ENCODE results near the gene EEF1B2. TPM values are rescaled to one million over a fixed set of nuclear protein-coding genes. Genes with fewer than 3 reads are reported as not detected.

Gene EEF1B2
- total and polyA plus RNA-seq, 7 donors: 227 to 1,024 (median 646) TPM

GRCh38 chr2:206208900-206209299 is 49.2 kb downstream of the EEF1B2 start:
- no peak for DNase-seq
- no peak overlapping the region for H3K27ac ChIP-seq
- H3K4me1 ChIP-seq: peaks cover 0 to 10% (median 4%) of the 10 kb centered on the region in 4 donors
- TF ChIP-seq POLR2AphosphoS5 (IDR thresholded peaks at IDR 0.05): no peak
- WGBS, 2 donors: 91 to 92% methylated on average over 7 of the region's 7 CpGs
- H3K27me3 ChIP-seq: no peaks in the 10 kb centered on the region
- H3K36me3 ChIP-seq: no peaks in the 10 kb centered on the region
- no peak overlapping the region for H3K4me3 ChIP-seq
- intact Hi-C loops (cut with DNase I): no loop called here
- H3K9me3 ChIP-seq: no peaks in the 10 kb centered on the region

- intact Hi-C loops (cut with DNase I): no loop called here
- no peaks in the 10 kb centered on the region for H3K9me3 ChIP-seq
- WGBS, 2 donors: 69 to 86% methylated on average over 2 of the region's 2 CpGs
- H3K27ac ChIP-seq: no peak overlapping the region
- no peaks in the 10 kb centered on the region for H3K27me3 ChIP-seq
- H3K4me1 ChIP-seq: peaks cover 0 to 10% (median 4%) of the 10 kb centered on the region in 4 donors
- TF ChIP-seq POLR2AphosphoS5 (IDR thresholded peaks at IDR 0.05) (no peak), POLR2A (IDR thresholded peaks at IDR 0.05) (no peak), CTCF (IDR thresholded peaks at IDR 0.05) (no peak), EP300 (IDR thresholded peaks at IDR 0.05) (no peak)
- no peaks in the 10 kb centered on the region for H3K36me3 ChIP-seq
- DNase-seq: no peak
- no peak overlapping the region for H3K4me3 ChIP-seq
These were observed 52.1 kb downstream of the EEF1B2 start for GRCh38 chr2:206211657-206212255.

Small RNA genes within 50 kb of the gene (small RNA-seq; reads per million reads assigned to genes)
- 0 reads per million in 3 donors for gene RF00134
- 0 reads per million in 3 donors for gene RF02271
- gene SNORA41: 0 reads per million in 3 donors
- gene SNORD51: 0 to 0.07 (median 0) reads per million in 3 donors

Other genes with a start within 250 kb of the EEF1B2 start
- gene INO80D, start 73.7 kb upstream of the EEF1B2 start, total RNA-seq: 10 to 100 TPM; 13.0 to 19.8 (median 17.3) TPM
- gene INO80D, start 73.7 kb upstream of the EEF1B2 start, polyA plus RNA-seq: 1 to 10 TPM; 1.2 to 5.0 (median 1.4) TPM
- gene NDUFS1, start 451 bp upstream of the EEF1B2 start, total RNA-seq: 100 to 1,000 TPM in 2 of 4 donors, 10 to 100 TPM in 2; 69.5 to 109 (median 97.1) TPM
- 10 to 100 TPM; 46.6 to 66.6 (median 48.6) TPM for gene NDUFS1, start 451 bp upstream of the EEF1B2 start, polyA plus RNA-seq
- gene ZDBF2, start 114.8 kb downstream of the EEF1B2 start, total RNA-seq: 10 to 100 TPM; 12.7 to 15.0 (median 14.0) TPM
- gene ZDBF2, start 114.8 kb downstream of the EEF1B2 start, polyA plus RNA-seq: 1 to 10 TPM in 2 of 3 donors, under 1 TPM in 1; 0.23 to 1.4 (median 1.2) TPM

Data from sigmoid colon (tissue), 7 donors.